H9 (cell line): ENCODE measurements around the gene CEP250. TPM values are rescaled to one million over a fixed set of nuclear protein-coding genes. Genes with fewer than 3 reads are reported as not detected.

Experiments used
- DNase-seq: peaks from one replicate; pipeline ENCODE4 v3.0.0-alpha.2; 2017
- H2AFZ ChIP-seq: one replicate; pipeline ENCODE4 v1.6.1; 2013; ENCODE audit warnings: mild to moderate bottlenecking, low read length, control low read depth, moderate library complexity
- H2AK5ac ChIP-seq: 2 replicates; pipeline ENCODE4 v1.6.1; 2013; ENCODE audit warnings: low read length, control low read depth, mixed read lengths; ENCODE audit not compliant: insufficient read length
- H2BK120ac ChIP-seq: one replicate; pipeline ENCODE4 v1.6.1; 2013; ENCODE audit warnings: low read depth, mild to moderate bottlenecking, low read length, control low read depth, inconsistent platforms; ENCODE audit not compliant: poor library complexity, severe bottlenecking
- H2BK12ac ChIP-seq: 2 replicates; pipeline ENCODE4 v1.6.1; 2013; ENCODE audit warnings: low read length, control low read depth, mixed read lengths, low read depth; ENCODE audit not compliant: insufficient read length
- H2BK15ac ChIP-seq: 2 replicates; pipeline ENCODE4 v1.6.1; 2013; ENCODE audit warnings: low read depth, low read length, control low read depth
- H2BK20ac ChIP-seq: one replicate; pipeline ENCODE4 v1.6.1; 2013; ENCODE audit warnings: low read depth, mild to moderate bottlenecking, low read length, control low read depth, inconsistent platforms; ENCODE audit not compliant: poor library complexity, severe bottlenecking
- H2BK5ac ChIP-seq: 2 replicates; pipeline ENCODE4 v1.6.1; 2013; ENCODE audit warnings: low read length, control low read depth, mixed read lengths; ENCODE audit not compliant: insufficient read length
- H3K14ac ChIP-seq: 2 replicates; pipeline ENCODE4 v1.6.1; 2013; ENCODE audit warnings: low read length, control low read depth; ENCODE audit not compliant: insufficient read depth
- H3K18ac ChIP-seq: 2 replicates; pipeline ENCODE4 v1.6.1; 2013; ENCODE audit warnings: low read depth, mild to moderate bottlenecking, mixed read lengths, low read length, control low read depth; ENCODE audit not compliant: insufficient read length
- H3K23ac ChIP-seq: 2 replicates; pipeline ENCODE4 v1.6.1; 2013; ENCODE audit warnings: low read length, control low read depth, mixed read lengths, low read depth; ENCODE audit not compliant: insufficient read length
- H3K23me2 ChIP-seq: 2 replicates; pipeline ENCODE4 v1.6.1; 2013; ENCODE audit warnings: low read depth, mild to moderate bottlenecking, mixed read lengths, low read length, control low read depth; ENCODE audit not compliant: insufficient read length, poor library complexity, severe bottlenecking
- H3K27ac ChIP-seq: 2 replicates; pipeline ENCODE4 v1.5.1; 2013; ENCODE audit warnings: low read length, control low read depth, mixed read lengths, low read depth; ENCODE audit not compliant: insufficient read length
- H3K27me3 ChIP-seq: 2 replicates; pipeline ENCODE4 v1.6.1; 2013; ENCODE audit warnings: low read length, control low read depth, inconsistent platforms; ENCODE audit not compliant: insufficient read depth
- H3K4ac ChIP-seq: 2 replicates; pipeline ENCODE4 v1.6.1; 2013; ENCODE audit warnings: low read depth, mild to moderate bottlenecking, control low read depth, inconsistent platforms, low read length, moderate library complexity
- H3K4me1 ChIP-seq: 2 replicates; pipeline ENCODE4 v1.6.1; 2013; ENCODE audit warnings: low read length, control low read depth, inconsistent platforms; ENCODE audit not compliant: insufficient read depth
- H3K4me2 ChIP-seq: 2 replicates; pipeline ENCODE4 v1.6.1; 2013; ENCODE audit warnings: low read length, control low read depth, mixed read lengths; ENCODE audit not compliant: insufficient read length, insufficient read depth
- H3K56ac ChIP-seq: 2 replicates; pipeline ENCODE4 v1.6.1; 2013; ENCODE audit warnings: low read depth, mild to moderate bottlenecking, mixed read lengths, low read length, control low read depth; ENCODE audit not compliant: insufficient read length
- H3K79me1 ChIP-seq: 2 replicates; pipeline ENCODE4 v1.6.1; 2013; ENCODE audit warnings: low read depth, mild to moderate bottlenecking, moderate library complexity, low read length, control low read depth, inconsistent platforms; ENCODE audit not compliant: insufficient read depth, poor library complexity, severe bottlenecking
- H3K79me2 ChIP-seq: 2 replicates; pipeline ENCODE4 v1.6.1; 2013; ENCODE audit warnings: low read length, control low read depth, inconsistent platforms; ENCODE audit not compliant: insufficient read depth
- H3K9ac ChIP-seq: 2 replicates; pipeline ENCODE4 v1.6.1; 2013; ENCODE audit warnings: low read length, control low read depth, mixed read lengths; ENCODE audit not compliant: insufficient read length; ENCODE audit errors: extremely low read depth
- H3K9me3 ChIP-seq: one replicate; pipeline ENCODE4 v1.6.1; 2013; ENCODE audit warnings: low read depth, low read length, inconsistent platforms; ENCODE audit not compliant: control insufficient read depth
- H3T11ph ChIP-seq: one replicate; pipeline ENCODE4 v1.6.1; 2013; ENCODE audit warnings: mild to moderate bottlenecking, low read length, control low read depth, inconsistent platforms
- H4K20me1 ChIP-seq: one replicate; pipeline ENCODE4 v1.6.1; 2013; ENCODE audit not compliant: control insufficient read depth, insufficient read length, insufficient read depth
- H4K5ac ChIP-seq: 2 replicates; pipeline ENCODE4 v1.6.1; 2013; ENCODE audit warnings: low read depth, mild to moderate bottlenecking, mixed read lengths, low read length, control low read depth; ENCODE audit not compliant: insufficient read length
- H4K8ac ChIP-seq: replicated peaks from 2 replicates; pipeline ENCODE4 v1.6.1; 2013; ENCODE audit warnings: low read length, control low read depth, mixed read lengths, low read depth; ENCODE audit not compliant: insufficient read length
- H4K91ac ChIP-seq: 2 replicates; pipeline ENCODE4 v1.6.1; 2013; ENCODE audit warnings: low read depth, mild to moderate bottlenecking, moderate library complexity, mixed read lengths, low read length, control low read depth; ENCODE audit not compliant: insufficient read length
- H3K27ac Mint-ChIP-seq, 3 experiments: 2 replicates in 2 of 3; 3 replicates in 1 of 3; pipeline ENCODE4 v1.8.0; 2020 to 2021; ENCODE audit warnings: mixed read lengths in 3 of 3, mild to moderate bottlenecking in 1 of 3, moderate library complexity in 1 of 3
- H3K27me3 Mint-ChIP-seq: 2 replicates; pipeline ENCODE4 v1.8.0; 2021; ENCODE audit warnings: low read depth, mild to moderate bottlenecking, moderate library complexity, mixed read lengths
- H3K36me3 Mint-ChIP-seq, 3 experiments: 2 replicates in 2 of 3; 3 replicates in 1 of 3; pipeline ENCODE4 v1.8.0; 2020 to 2021; ENCODE audit warnings: low read depth in 3 of 3, mixed read lengths in 3 of 3; ENCODE audit not compliant: insufficient read depth in 1 of 3
- H3K4me1 Mint-ChIP-seq, 2 experiments: 2 replicates each; pipeline ENCODE4 v1.8.0; 2020; ENCODE audit warnings: mixed read lengths in 2 of 2
- H3K4me3 Mint-ChIP-seq, 2 experiments: 2 replicates in 1 of 2; 3 replicates in 1 of 2; pipeline ENCODE4 v1.8.0; 2020 to 2021; ENCODE audit warnings: mild to moderate bottlenecking in 2 of 2, mixed read lengths in 2 of 2, moderate library complexity in 1 of 2
- H3K9me3 Mint-ChIP-seq, 2 experiments: 2 replicates in 1 of 2; 3 replicates in 1 of 2; pipeline ENCODE4 v1.8.0; 2020; ENCODE audit warnings: mild to moderate bottlenecking in 2 of 2, mixed read lengths in 2 of 2, moderate library complexity in 1 of 2
- CTCF ChIP-seq: fragments of 200-600 bp; sonication (generic); conservative IDR thresholded peaks from 3 replicates; pipeline ENCODE4 v1.8.0; 2021; ENCODE audit warnings: antibody characterized with exemption, mild to moderate bottlenecking
- WGBS: extraction: QIAGEN DNeasy Blood & Tissue Kit; methylation state at CpG from one replicate; pipeline ENCODE4 v1.1.7; 2013; ENCODE audit warnings: missing lambda C conversion rate, low lambda C conversion rate, mixed read lengths; ENCODE audit not compliant: insufficient read length; ENCODE audit errors: extremely low coverage; 5-methylcytosine and 5-hydroxymethylcytosine counted together
- total RNA-seq: library from RNA; stranded (reverse); gene quantifications from 2 replicates; pipeline ENCODE4 v1.2.1, GENCODE V29; 2021

Gene CEP250
- total RNA-seq, 1 experiment from 2014 or later: 29.8 TPM

DNA sequence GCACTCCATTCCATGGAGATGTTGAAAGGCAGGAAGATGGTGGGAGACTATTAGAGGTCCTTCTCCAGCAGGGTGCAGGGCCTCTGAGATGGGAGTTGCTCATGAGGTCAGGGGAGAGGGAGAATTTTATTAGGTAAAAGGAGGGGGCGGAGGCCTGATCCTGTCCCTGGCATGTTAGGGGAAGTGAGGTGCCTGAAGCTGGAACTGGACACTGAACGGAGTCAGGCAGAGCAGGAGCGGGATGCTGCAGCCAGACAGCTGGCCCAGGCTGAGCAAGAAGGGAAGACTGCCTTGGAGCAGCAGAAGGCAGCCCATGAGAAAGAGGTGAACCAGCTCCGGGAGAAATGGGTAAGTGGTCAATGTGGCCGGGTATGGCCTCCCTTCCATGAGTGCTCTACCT, 24.4 kb downstream of the CEP250 start:
- Histone ChIP-seq H2AK5ac (no peak overlapping the region), H3K18ac (no peak overlapping the region), H2AFZ (no peak overlapping the region), H4K20me1 (no peaks in the 10 kb centered on the region), H3K9ac (no peak overlapping the region), H2BK20ac (no peak overlapping the region), H3K79me1 (no peaks in the 10 kb centered on the region), H3K4me1 (no peaks in the 10 kb centered on the region), H2BK5ac (no peak overlapping the region), H3K23me2 (no peaks in the 10 kb centered on the region), H3K4me2 (no peak overlapping the region), H3K27ac (no peak overlapping the region), H4K8ac (no peak overlapping the region), H3K27me3 (no peaks in the 10 kb centered on the region), H4K5ac (no peak overlapping the region), H3T11ph (no peak overlapping the region), H3K79me2 (no peaks in the 10 kb centered on the region), H2BK12ac (no peak overlapping the region), H4K91ac (no peak overlapping the region), H3K9me3 (no peaks in the 10 kb centered on the region), H2BK15ac (no peak overlapping the region), H2BK120ac (no peak overlapping the region), H3K56ac (no peak overlapping the region), H3K4ac (no peak overlapping the region), H3K14ac (no peak overlapping the region), H3K23ac (no peak overlapping the region)
- H3K9me3 Mint-ChIP-seq: peaks cover 7 to 11% of the 10 kb centered on the region in 2 experiments
- H3K4me3 Mint-ChIP-seq: no peak overlapping the region
- H3K4me1 Mint-ChIP-seq: no peaks in the 10 kb centered on the region
- peaks cover 31 to 61% (median 59%) of the 10 kb centered on the region in 3 experiments for H3K36me3 Mint-ChIP-seq
- no peak for DNase-seq
- H3K27ac Mint-ChIP-seq: no peak overlapping the region
- no CpG with 5 or more reads among the region's 5 CpGs for whole genome bisulfite sequencing
- H3K27me3 Mint-ChIP-seq: no peaks in the 10 kb centered on the region
- no peak for TF ChIP-seq CTCF
